Left forelimb (tissue), 1 donor: ENCODE measurements around the gene C1GALT1.

Experiments used
- DNase-seq: peaks from one replicate; pipeline ENCODE4 v3.0.0-alpha.2; 2018; ENCODE audit warnings: low spot score

The C1GALT1 gene

DNA sequence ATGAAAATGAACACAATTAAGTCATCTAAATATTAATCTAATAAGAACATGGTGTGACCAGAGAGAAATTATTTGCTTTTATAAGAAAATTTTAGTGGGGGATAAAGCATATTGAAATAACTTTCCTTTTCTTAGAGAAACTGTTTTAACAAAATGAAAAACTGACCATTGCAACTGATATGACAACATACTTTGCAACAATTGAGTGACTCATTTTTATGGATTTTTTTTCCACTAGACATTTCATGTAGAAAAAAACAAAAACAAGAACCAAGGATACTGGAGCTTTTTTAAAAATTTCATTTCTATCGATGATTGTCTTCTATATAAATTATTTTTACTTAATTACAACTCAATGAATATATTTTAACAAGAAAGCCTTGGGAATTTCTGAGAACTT is 90.0 kb downstream of the C1GALT1 start:
- DNase-seq, result no peak

DNA sequence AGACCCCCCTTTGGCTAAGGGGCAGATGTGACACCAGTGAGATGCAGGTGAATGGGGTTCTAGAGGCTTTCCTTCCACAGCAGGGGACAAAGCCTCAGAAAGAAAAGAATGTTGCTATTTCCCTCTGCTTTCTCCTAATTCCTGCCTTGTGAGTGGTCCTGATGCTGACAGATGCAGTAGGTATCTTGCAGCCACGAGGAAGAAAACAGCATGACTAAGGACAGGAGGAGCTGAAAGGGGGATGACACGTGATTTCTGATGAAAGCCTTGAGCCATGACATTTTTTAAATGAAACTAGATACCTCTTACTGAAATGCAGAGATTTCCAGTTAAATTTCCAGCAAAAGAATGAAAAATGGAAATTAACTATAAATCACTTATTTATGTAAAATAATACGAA is 92.4 kb downstream of the C1GALT1 start:
- no peak for DNase-seq

DNA sequence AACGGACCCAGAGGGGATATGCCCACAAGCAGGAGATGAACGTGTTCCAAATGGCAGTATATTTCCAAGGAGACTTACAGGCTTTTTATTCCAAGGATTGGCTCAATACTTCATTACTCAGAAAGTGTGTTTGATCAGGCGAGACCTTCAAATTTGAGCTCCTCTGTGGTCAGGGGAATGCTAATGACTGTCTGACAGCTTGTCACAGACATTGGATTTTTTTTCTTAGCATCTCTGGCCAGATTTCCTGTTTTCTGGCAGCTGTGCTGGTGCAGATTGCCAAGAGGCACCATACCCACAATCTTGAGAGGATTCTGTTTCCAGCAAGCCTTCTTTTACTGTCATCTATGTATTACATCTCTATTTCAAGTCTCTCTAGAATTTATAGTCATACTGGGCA is 93.8 kb downstream of the C1GALT1 start:
- DNase-seq, result no peak

GRCh38 chr7:7290429-7291122 is 108.2 kb downstream of the C1GALT1 start:
- no peak for DNase-seq

- no peak for DNase-seq
Measured at GRCh38 chr7:7292085-7292484, 109.7 kb downstream of the C1GALT1 start.

GRCh38 chr7:7292608-7293007 is 110.3 kb downstream of the C1GALT1 start:
- DNase-seq, result no peak

DNA sequence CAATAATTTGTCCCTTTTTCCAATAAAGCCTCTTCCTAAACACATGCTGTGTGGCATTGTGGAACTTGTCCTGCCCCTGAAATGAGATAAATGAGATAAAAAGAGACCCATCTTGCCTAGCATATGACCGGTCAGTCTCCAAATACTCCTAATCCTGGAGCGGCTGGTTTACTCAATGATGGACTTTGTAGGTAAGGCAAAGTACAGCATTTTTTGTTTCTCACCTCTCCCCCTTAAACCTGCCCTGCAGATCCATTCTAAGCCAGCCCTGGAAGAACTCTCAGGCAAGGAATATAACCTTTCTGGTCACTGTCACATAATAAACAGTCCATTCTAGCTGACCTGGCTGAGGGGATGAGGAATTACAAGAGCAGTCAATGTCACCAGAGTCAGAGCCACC is 110.7 kb downstream of the C1GALT1 start:
- DNase-seq, result no peak

GRCh38 chr7:7294911-7295310 is 112.6 kb downstream of the C1GALT1 start:
- DNase-seq, result no peak
